H9 (cell line): ENCODE results near the gene LRRC51. TPM values are rescaled to one million over a fixed set of nuclear protein-coding genes. Genes with fewer than 3 reads are reported as not detected.

ENCODE experiments used
- DNase-seq: peaks from one replicate; pipeline ENCODE4 v3.0.0-alpha.2; 2017
- H2AFZ ChIP-seq: one replicate; pipeline ENCODE4 v1.6.1; 2013; ENCODE audit warnings: mild to moderate bottlenecking, low read length, control low read depth, moderate library complexity
- H2AK5ac ChIP-seq: 2 replicates; pipeline ENCODE4 v1.6.1; 2013; ENCODE audit warnings: low read length, control low read depth, mixed read lengths; ENCODE audit not compliant: insufficient read length
- H2BK120ac ChIP-seq: one replicate; pipeline ENCODE4 v1.6.1; 2013; ENCODE audit warnings: low read depth, mild to moderate bottlenecking, low read length, control low read depth, inconsistent platforms; ENCODE audit not compliant: poor library complexity, severe bottlenecking
- H2BK12ac ChIP-seq: 2 replicates; pipeline ENCODE4 v1.6.1; 2013; ENCODE audit warnings: low read length, control low read depth, mixed read lengths, low read depth; ENCODE audit not compliant: insufficient read length
- H2BK15ac ChIP-seq: 2 replicates; pipeline ENCODE4 v1.6.1; 2013; ENCODE audit warnings: low read depth, low read length, control low read depth
- H2BK20ac ChIP-seq: one replicate; pipeline ENCODE4 v1.6.1; 2013; ENCODE audit warnings: low read depth, mild to moderate bottlenecking, low read length, control low read depth, inconsistent platforms; ENCODE audit not compliant: poor library complexity, severe bottlenecking
- H2BK5ac ChIP-seq: 2 replicates; pipeline ENCODE4 v1.6.1; 2013; ENCODE audit warnings: low read length, control low read depth, mixed read lengths; ENCODE audit not compliant: insufficient read length
- H3K14ac ChIP-seq: 2 replicates; pipeline ENCODE4 v1.6.1; 2013; ENCODE audit warnings: low read length, control low read depth; ENCODE audit not compliant: insufficient read depth
- H3K18ac ChIP-seq: 2 replicates; pipeline ENCODE4 v1.6.1; 2013; ENCODE audit warnings: low read depth, mild to moderate bottlenecking, mixed read lengths, low read length, control low read depth; ENCODE audit not compliant: insufficient read length
- H3K23ac ChIP-seq: 2 replicates; pipeline ENCODE4 v1.6.1; 2013; ENCODE audit warnings: low read length, control low read depth, mixed read lengths, low read depth; ENCODE audit not compliant: insufficient read length
- H3K23me2 ChIP-seq: 2 replicates; pipeline ENCODE4 v1.6.1; 2013; ENCODE audit warnings: low read depth, mild to moderate bottlenecking, mixed read lengths, low read length, control low read depth; ENCODE audit not compliant: insufficient read length, poor library complexity, severe bottlenecking
- H3K27ac ChIP-seq: 2 replicates; pipeline ENCODE4 v1.5.1; 2013; ENCODE audit warnings: low read length, control low read depth, mixed read lengths, low read depth; ENCODE audit not compliant: insufficient read length
- H3K27me3 ChIP-seq: 2 replicates; pipeline ENCODE4 v1.6.1; 2013; ENCODE audit warnings: low read length, control low read depth, inconsistent platforms; ENCODE audit not compliant: insufficient read depth
- H3K4ac ChIP-seq: 2 replicates; pipeline ENCODE4 v1.6.1; 2013; ENCODE audit warnings: low read depth, mild to moderate bottlenecking, control low read depth, inconsistent platforms, low read length, moderate library complexity
- H3K4me1 ChIP-seq: 2 replicates; pipeline ENCODE4 v1.6.1; 2013; ENCODE audit warnings: low read length, control low read depth, inconsistent platforms; ENCODE audit not compliant: insufficient read depth
- H3K4me2 ChIP-seq: 2 replicates; pipeline ENCODE4 v1.6.1; 2013; ENCODE audit warnings: low read length, control low read depth, mixed read lengths; ENCODE audit not compliant: insufficient read length, insufficient read depth
- H3K56ac ChIP-seq: 2 replicates; pipeline ENCODE4 v1.6.1; 2013; ENCODE audit warnings: low read depth, mild to moderate bottlenecking, mixed read lengths, low read length, control low read depth; ENCODE audit not compliant: insufficient read length
- H3K79me1 ChIP-seq: 2 replicates; pipeline ENCODE4 v1.6.1; 2013; ENCODE audit warnings: low read depth, mild to moderate bottlenecking, moderate library complexity, low read length, control low read depth, inconsistent platforms; ENCODE audit not compliant: insufficient read depth, poor library complexity, severe bottlenecking
- H3K79me2 ChIP-seq: 2 replicates; pipeline ENCODE4 v1.6.1; 2013; ENCODE audit warnings: low read length, control low read depth, inconsistent platforms; ENCODE audit not compliant: insufficient read depth
- H3K9ac ChIP-seq: 2 replicates; pipeline ENCODE4 v1.6.1; 2013; ENCODE audit warnings: low read length, control low read depth, mixed read lengths; ENCODE audit not compliant: insufficient read length; ENCODE audit errors: extremely low read depth
- H3K9me3 ChIP-seq: one replicate; pipeline ENCODE4 v1.6.1; 2013; ENCODE audit warnings: low read depth, low read length, inconsistent platforms; ENCODE audit not compliant: control insufficient read depth
- H3T11ph ChIP-seq: one replicate; pipeline ENCODE4 v1.6.1; 2013; ENCODE audit warnings: mild to moderate bottlenecking, low read length, control low read depth, inconsistent platforms
- H4K20me1 ChIP-seq: one replicate; pipeline ENCODE4 v1.6.1; 2013; ENCODE audit not compliant: control insufficient read depth, insufficient read length, insufficient read depth
- H4K5ac ChIP-seq: 2 replicates; pipeline ENCODE4 v1.6.1; 2013; ENCODE audit warnings: low read depth, mild to moderate bottlenecking, mixed read lengths, low read length, control low read depth; ENCODE audit not compliant: insufficient read length
- H4K8ac ChIP-seq: replicated peaks from 2 replicates; pipeline ENCODE4 v1.6.1; 2013; ENCODE audit warnings: low read length, control low read depth, mixed read lengths, low read depth; ENCODE audit not compliant: insufficient read length
- H4K91ac ChIP-seq: 2 replicates; pipeline ENCODE4 v1.6.1; 2013; ENCODE audit warnings: low read depth, mild to moderate bottlenecking, moderate library complexity, mixed read lengths, low read length, control low read depth; ENCODE audit not compliant: insufficient read length
- H3K27ac Mint-ChIP-seq, 3 experiments: 2 replicates in 2 of 3; 3 replicates in 1 of 3; pipeline ENCODE4 v1.8.0; 2020 to 2021; ENCODE audit warnings: mixed read lengths in 3 of 3, mild to moderate bottlenecking in 1 of 3, moderate library complexity in 1 of 3
- H3K27me3 Mint-ChIP-seq: 2 replicates; pipeline ENCODE4 v1.8.0; 2021; ENCODE audit warnings: low read depth, mild to moderate bottlenecking, moderate library complexity, mixed read lengths
- H3K36me3 Mint-ChIP-seq, 3 experiments: 2 replicates in 2 of 3; 3 replicates in 1 of 3; pipeline ENCODE4 v1.8.0; 2020 to 2021; ENCODE audit warnings: low read depth in 3 of 3, mixed read lengths in 3 of 3; ENCODE audit not compliant: insufficient read depth in 1 of 3
- H3K4me1 Mint-ChIP-seq, 2 experiments: 2 replicates each; pipeline ENCODE4 v1.8.0; 2020; ENCODE audit warnings: mixed read lengths in 2 of 2
- H3K4me3 Mint-ChIP-seq, 2 experiments: 2 replicates in 1 of 2; 3 replicates in 1 of 2; pipeline ENCODE4 v1.8.0; 2020 to 2021; ENCODE audit warnings: mild to moderate bottlenecking in 2 of 2, mixed read lengths in 2 of 2, moderate library complexity in 1 of 2
- H3K9me3 Mint-ChIP-seq, 2 experiments: 2 replicates in 1 of 2; 3 replicates in 1 of 2; pipeline ENCODE4 v1.8.0; 2020; ENCODE audit warnings: mild to moderate bottlenecking in 2 of 2, mixed read lengths in 2 of 2, moderate library complexity in 1 of 2
- CTCF ChIP-seq: fragments of 200-600 bp; sonication (generic); conservative IDR thresholded peaks from 3 replicates; pipeline ENCODE4 v1.8.0; 2021; ENCODE audit warnings: antibody characterized with exemption, mild to moderate bottlenecking
- WGBS: extraction: QIAGEN DNeasy Blood & Tissue Kit; methylation state at CpG from one replicate; pipeline ENCODE4 v1.1.7; 2013; ENCODE audit warnings: missing lambda C conversion rate, low lambda C conversion rate, mixed read lengths; ENCODE audit not compliant: insufficient read length; ENCODE audit errors: extremely low coverage; 5-methylcytosine and 5-hydroxymethylcytosine counted together
- total RNA-seq: library from RNA; stranded (reverse); gene quantifications from 2 replicates; pipeline ENCODE4 v1.2.1, GENCODE V29; 2021

The LRRC51 gene
- total RNA-seq, 1 experiment from 2014 or later = 3.1 TPM

GRCh38 chr11:72140661-72141060 lies 60.0 kb downstream of the LRRC51 start:
- Histone ChIP-seq H4K20me1 (no peaks in the 10 kb centered on the region), H3K9me3 (no peaks in the 10 kb centered on the region), H3K4me1 (no peaks in the 10 kb centered on the region; the same call in none of the 2 replicates), H2BK15ac (no peak overlapping the region), H3K4me2 (no peak overlapping the region), H3K56ac (no peak overlapping the region), H2BK120ac (no peak overlapping the region), H3K18ac (no peak overlapping the region), H3K23ac (no peak overlapping the region), H2BK12ac (no peak overlapping the region), H2AK5ac (no peak overlapping the region), H2AFZ (no peak overlapping the region), H4K5ac (no peak overlapping the region), H3K9ac (no peak overlapping the region), H2BK20ac (no peak overlapping the region), H3K27ac (no peak overlapping the region), H4K91ac (no peak overlapping the region), H3K14ac (no peak overlapping the region), H3T11ph (no peak overlapping the region), H3K27me3 (no peaks in the 10 kb centered on the region), H3K23me2 (no peaks in the 10 kb centered on the region), H2BK5ac (no peak overlapping the region), H3K79me1 (no peaks in the 10 kb centered on the region), H3K79me2 (no peaks in the 10 kb centered on the region), H3K4ac (no peak overlapping the region), H4K8ac (no peak overlapping the region)
- no peak for DNase-seq
- Mint-ChIP-seq H3K27ac (no peak overlapping the region), H3K36me3 (no peaks in the 10 kb centered on the region), H3K9me3 (no peaks in the 10 kb centered on the region), H3K4me1 (peaks cover 3 to 5% of the 10 kb centered on the region in 2 experiments; a peak in 3 of 4 replicates), H3K27me3 (peaks cover 13% of the 10 kb centered on the region), H3K4me3 (no peak overlapping the region)
- no peak for TF ChIP-seq CTCF
- WGBS = no CpG with 5 or more reads among the region's 2 CpGs
